Measurements from ENCODE around the gene BPHL. TPM values are rescaled to one million over a fixed set of nuclear protein-coding genes. Genes with fewer than 3 reads are reported as not detected.
A peak's percentile ranks its signal among the peaks of the same experiment; 100 is the strongest.

Gene BPHL
- total and polyA plus RNA-seq, 2 of the 4 experiments (the other 2 are of a cell fraction): 14.7 to 16.3 TPM

DNA sequence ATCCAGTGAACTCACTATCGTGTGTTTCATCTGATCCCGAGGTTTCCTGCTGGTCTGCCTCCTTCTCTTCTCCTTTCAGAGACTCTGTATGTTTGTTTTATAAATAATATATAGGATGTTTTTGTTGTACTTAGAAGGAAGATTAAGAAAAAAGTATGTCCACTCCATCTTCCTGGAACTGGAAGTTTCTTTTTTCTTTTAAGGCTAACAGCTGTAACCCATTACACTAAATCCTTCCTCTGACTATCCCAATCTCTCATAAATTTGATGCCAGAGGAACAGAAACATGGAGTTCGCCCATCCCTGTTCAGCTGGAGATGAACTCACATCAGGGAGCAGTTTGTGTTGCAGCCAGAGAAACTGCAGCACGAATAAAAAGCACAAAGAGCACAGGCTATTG, 29.5 kb upstream of the BPHL start:
- in situ Hi-C loops (cut with MboI; ENCODE audit: low sequenced_read_pairs): no loop called here
- TF ChIP-seq NFE2L2 (IDR thresholded peaks at IDR 0.05; ENCODE audit: low read depth, low read length): no peak
- no peak for TF ChIP-seq CEBPB (IDR thresholded peaks at IDR 0.05; ENCODE audit: low read depth, low read length)
- TF ChIP-seq, protein P1, sequence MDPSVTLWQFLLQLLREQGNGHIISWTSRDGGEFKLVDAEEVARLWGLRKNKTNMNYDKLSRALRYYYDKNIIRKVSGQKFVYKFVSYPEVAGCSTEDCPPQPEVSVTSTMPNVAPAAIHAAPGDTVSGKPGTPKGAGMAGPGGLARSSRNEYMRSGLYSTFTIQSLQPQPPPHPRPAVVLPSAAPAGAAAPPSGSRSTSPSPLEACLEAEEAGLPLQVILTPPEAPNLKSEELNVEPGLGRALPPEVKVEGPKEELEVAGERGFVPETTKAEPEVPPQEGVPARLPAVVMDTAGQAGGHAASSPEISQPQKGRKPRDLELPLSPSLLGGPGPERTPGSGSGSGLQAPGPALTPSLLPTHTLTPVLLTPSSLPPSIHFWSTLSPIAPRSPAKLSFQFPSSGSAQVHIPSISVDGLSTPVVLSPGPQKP (IDR thresholded peaks at IDR 0.05; ENCODE audit: borderline replicate concordance, low read depth, low read length): no peak
- TF ChIP-seq, protein P2, sequence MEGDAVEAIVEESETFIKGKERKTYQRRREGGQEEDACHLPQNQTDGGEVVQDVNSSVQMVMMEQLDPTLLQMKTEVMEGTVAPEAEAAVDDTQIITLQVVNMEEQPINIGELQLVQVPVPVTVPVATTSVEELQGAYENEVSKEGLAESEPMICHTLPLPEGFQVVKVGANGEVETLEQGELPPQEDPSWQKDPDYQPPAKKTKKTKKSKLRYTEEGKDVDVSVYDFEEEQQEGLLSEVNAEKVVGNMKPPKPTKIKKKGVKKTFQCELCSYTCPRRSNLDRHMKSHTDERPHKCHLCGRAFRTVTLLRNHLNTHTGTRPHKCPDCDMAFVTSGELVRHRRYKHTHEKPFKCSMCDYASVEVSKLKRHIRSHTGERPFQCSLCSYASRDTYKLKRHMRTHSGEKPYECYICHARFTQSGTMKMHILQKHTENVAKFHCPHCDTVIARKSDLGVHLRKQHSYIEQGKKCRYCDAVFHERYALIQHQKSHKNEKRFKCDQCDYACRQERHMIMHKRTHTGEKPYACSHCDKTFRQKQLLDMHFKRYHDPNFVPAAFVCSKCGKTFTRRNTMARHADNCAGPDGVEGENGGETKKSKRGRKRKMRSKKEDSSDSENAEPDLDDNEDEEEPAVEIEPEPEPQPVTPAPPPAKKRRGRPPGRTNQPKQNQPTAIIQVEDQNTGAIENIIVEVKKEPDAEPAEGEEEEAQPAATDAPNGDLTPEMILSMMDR (conservative IDR thresholded peaks at IDR 0.05; ENCODE audit: low read depth, low read length): no peak
- no peak for TF ChIP-seq MAZ (IDR thresholded peaks at IDR 0.05; ENCODE audit: borderline replicate concordance, low read depth, low read length)
- no peak for TF ChIP-seq RCOR1 (IDR thresholded peaks at IDR 0.05; ENCODE audit: insufficient replicate concordance, low read length)
- TF ChIP-seq BHLHE40 (IDR thresholded peaks at IDR 0.05; ENCODE audit: low read depth, low read length): no peak
- TF ChIP-seq FOS (IDR thresholded peaks at IDR 0.05; ENCODE audit: low read depth, low read length): no peak
- TF ChIP-seq RAD21 (IDR thresholded peaks at IDR 0.05; ENCODE audit: low read length): no peak
- no peak for TF ChIP-seq SMC3 (IDR thresholded peaks at IDR 0.05; ENCODE audit: low read depth, low read length)
- TF ChIP-seq MXI1 (IDR thresholded peaks at IDR 0.05; ENCODE audit: borderline replicate concordance, low read depth, low read length): no peak
- TF ChIP-seq POLR2A (IDR thresholded peaks at IDR 0.05; ENCODE audit: low read depth, low read length): no peak
- TF ChIP-seq RFX5 (IDR thresholded peaks at IDR 0.05; ENCODE audit: low read depth, low read length): no peak
- no peak for TF ChIP-seq MAFK (IDR thresholded peaks at IDR 0.05; ENCODE audit: low read depth, low read length)
- TF ChIP-seq, protein P3, sequence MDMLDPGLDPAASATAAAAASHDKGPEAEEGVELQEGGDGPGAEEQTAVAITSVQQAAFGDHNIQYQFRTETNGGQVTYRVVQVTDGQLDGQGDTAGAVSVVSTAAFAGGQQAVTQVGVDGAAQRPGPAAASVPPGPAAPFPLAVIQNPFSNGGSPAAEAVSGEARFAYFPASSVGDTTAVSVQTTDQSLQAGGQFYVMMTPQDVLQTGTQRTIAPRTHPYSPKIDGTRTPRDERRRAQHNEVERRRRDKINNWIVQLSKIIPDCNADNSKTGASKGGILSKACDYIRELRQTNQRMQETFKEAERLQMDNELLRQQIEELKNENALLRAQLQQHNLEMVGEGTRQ (IDR thresholded peaks at IDR 0.05; ENCODE audit: low read depth, low read length): no peak
- Histone ChIP-seq H3K56ac (ENCODE audit: extremely low read depth, insufficient read depth, low read length) (no peak overlapping the region), H3K4me1 (ENCODE audit: control insufficient read depth, insufficient read depth, low read length) (peaks cover 10% of the 10 kb centered on the region), H4K5ac (ENCODE audit: low read depth, low read length) (peak overlapping the region; percentile 57; the same call in 1 of the 2 replicates), H2AFZ (replicated peaks; ENCODE audit: low read length, poor library complexity) (no peak overlapping the region), H3K14ac (replicated peaks; ENCODE audit: low read depth, low read length) (no peak overlapping the region), H4K91ac (ENCODE audit: insufficient read depth, low read depth, low read length) (no peak overlapping the region), H2BK120ac (ENCODE audit: low read depth, low read length) (no peak overlapping the region), H3K9ac (ENCODE audit: low read depth, low read length) (no peak overlapping the region), H3K4ac (ENCODE audit: low read depth, low read length) (no peak overlapping the region), H3K4me2 (ENCODE audit: low read depth, low read length) (peak overlapping the region; percentile 44; the same call in 1 of the 2 replicates), H3K27me3 (ENCODE audit: control insufficient read depth, insufficient read depth, low read length) (no peaks in the 10 kb centered on the region), H2BK15ac (ENCODE audit: low read depth, low read length) (no peak overlapping the region), H3K9me3 (ENCODE audit: control insufficient read depth, insufficient read depth, low read length) (no peaks in the 10 kb centered on the region), H3K9me1 (ENCODE audit: insufficient read depth, low read length) (peaks cover 6% of the 10 kb centered on the region; the same call in 1 of the 2 replicates), H2BK5ac (ENCODE audit: low read depth, low read length, poor library complexity, severe bottlenecking) (peak overlapping the region; percentile 9), H3K18ac (ENCODE audit: low read depth, low read length) (peak overlapping the region; percentile 50; the same call in 1 of the 2 replicates), H4K20me1 (ENCODE audit: insufficient read depth, low read length) (no peaks in the 10 kb centered on the region), H2AK5ac (ENCODE audit: low read depth, low read length) (no peak overlapping the region), H3K27ac (ENCODE audit: insufficient read depth, low read length) (peak overlapping the region; percentile 97; the same call in 1 of the 2 replicates), H3K36me3 (ENCODE audit: control insufficient read depth, insufficient read depth, low read length) (peaks cover 25% of the 10 kb centered on the region), H3K4me3 (ENCODE audit: insufficient read depth, low read depth, low read length) (no peak overlapping the region), H3K79me1 (ENCODE audit: low read depth in 1 of 2, low read length in 2 of 2) (peaks cover 11 to 38% of the 10 kb centered on the region in 2 experiments), H2BK20ac (ENCODE audit: low read depth, low read length) (no peak overlapping the region), H3K23ac (ENCODE audit: low read depth, low read length) (no peak overlapping the region), H2AK9ac (replicated peaks; ENCODE audit: low read depth, low read length, poor library complexity) (no peak overlapping the region), H4K8ac (ENCODE audit: low read depth in 2 of 2, low read length in 2 of 2) (0 out of 4 replicates have a peak overlapping the region, but pooled peaks of 1 of the 2 experiments have one; percentile 15)
- 60% methylated on average over 1 of the region's 4 CpGs; no CpG with 5 or more reads in 1 of the 2 experiments for WGBS, 2 experiments (ENCODE audit: extremely low coverage in 2 of 2, insufficient read length in 1 of 2)
- peak; percentile 59 for ATAC-seq (ENCODE audit: low read depth)
- DNase-seq: peak; percentile 11
- ChIA-PET CTCF (interaction anchor here (1.0 kb wide), 1 partner anchor 13 kb away, joined by 3 read pairs; no protein-coding TSS in a partner anchor), POLR2A (ENCODE audit: unreplicated experiment) (no interaction called here)
- intact Hi-C loops (cut with micrococcal nuclease): no loop called here
- dilution Hi-C loops (cut with HindIII; ENCODE audit: low sequenced_read_pairs, unreplicated experiment): no loop called here
- no TSS peak for BruUV-seq (replicated peaks)

Data from IMR-90 (cell line).